TTC549 (cell line): ENCODE measurements around the gene TNNC1.

Experiments
- FAIRE-seq: peaks from 2 replicates; lab custom pipeline; 2012; peaks lifted over from hg19 to GRCh38; lab: Jason Lieb, UNC

Gene TNNC1

GRCh38 chr3:52456800-52457183 lies 3.0 kb upstream of the TNNC1 start:
- no peak for FAIRE-seq

GRCh38 chr3:52456169-52456799 lies 2.4 kb upstream of the TNNC1 start:
- FAIRE-seq = no peak

- FAIRE-seq = no peak
These were observed 1.7 kb upstream of the TNNC1 start, which contains the start of gene NISCH for GRCh38 chr3:52455283-52456168. Gene NISCH (plus strand): TSS chr3:52455604. CDS start chr3:52455642, 38 bp downstream.

- no peak for FAIRE-seq
These were observed 1.1 kb upstream of the TNNC1 start for GRCh38 chr3:52454938-52455282.

- no peak for FAIRE-seq
These were observed 553 bp upstream of the TNNC1 start for GRCh38 chr3:52454250-52454937.

- FAIRE-seq = no peak
These were observed 1.1 kb downstream of the TNNC1 start for GRCh38 chr3:52452570-52453221.

GRCh38 chr3:52452126-52452525 lies 1.7 kb downstream of the TNNC1 start:
- FAIRE-seq = no peak

- no peak for FAIRE-seq
These were observed 2.4 kb downstream of the TNNC1 start for GRCh38 chr3:52451237-52452083.

- no peak for FAIRE-seq
These were observed 3.2 kb downstream of the TNNC1 start for GRCh38 chr3:52450489-52451236.

GRCh38 chr3:52447512-52448355 lies 6.1 kb downstream of the TNNC1 start:
- FAIRE-seq = no peak

- FAIRE-seq = no peak
These were observed 7.0 kb downstream of the TNNC1 start for GRCh38 chr3:52446631-52447511.

- FAIRE-seq = no peak
These were observed 7.8 kb downstream of the TNNC1 start for GRCh38 chr3:52446042-52446441.

GRCh38 chr3:52444860-52445793 lies 8.7 kb downstream of the TNNC1 start, which contains the start of gene SEMA3G:
Gene SEMA3G (minus strand): TSS chr3:52445103. CDS start chr3:52445027, 76 bp downstream.
- FAIRE-seq = no peak

GRCh38 chr3:52443791-52444687 lies 9.8 kb downstream of the TNNC1 start:
- FAIRE-seq = no peak

- no peak for FAIRE-seq
These were observed 10.6 kb downstream of the TNNC1 start for GRCh38 chr3:52443268-52443610.

GRCh38 chr3:52442409-52443267 lies 11.2 kb downstream of the TNNC1 start:
- no peak for FAIRE-seq
